ENCODE data around the gene FKBP10. TPM values are rescaled to one million over a fixed set of nuclear protein-coding genes. Genes with fewer than 3 reads are reported as not detected.
"Not testable (repeated sequence)": the region's sequence is repeated elsewhere in the genome, so short reads cannot be mapped to it uniquely, and the experiment has no call there.

Gene FKBP10
- polyA plus RNA-seq, 1 experiment, result 487 TPM

GRCh38 chr17:41772586-41773189 is 40.1 kb upstream of the FKBP10 start:
- POLR2A ChIA-PET, result no interaction called here
- CTCF ChIA-PET, result interaction anchor here (1.7 to 2.9 kb wide), 2 partner anchors 13 to 29 kb away, joined by 16 to 19 read pairs; partner anchors contain the start of gene JUP
- Histone ChIP-seq H3K27ac (ENCODE audit: low read depth, low read length) (peak overlapping the region; percentile 80), H3K9me3 (ENCODE audit: control insufficient read depth, insufficient read depth, low read length) (no peaks in the 10 kb centered on the region; the same call in 1 of the 2 replicates), H3K4me3 (ENCODE audit: low read depth, low read length) (no peak overlapping the region), H3K27me3 (ENCODE audit: control insufficient read depth, insufficient read depth, low read length) (no peaks in the 10 kb centered on the region)
- no peak for TF ChIP-seq CTCF (IDR thresholded peaks at IDR 0.05; ENCODE audit: low read depth, low read length)
- DNase-seq (ENCODE audit: low read depth, low spot score), result no peak

GRCh38 chr17:41773190-41773588 is 39.6 kb upstream of the FKBP10 start:
- ChIA-PET CTCF (interaction anchor here (0.7 to 2.9 kb wide), 4 partner anchors 11 to 40 kb away, joined by 3 to 19 read pairs (median 10); partner anchors contain the start of genes FKBP10 and JUP), POLR2A (interaction anchor here (0.7 to 1.3 kb wide), 2 partner anchors 13 to 27 kb away, joined by 3 to 8 read pairs; partner anchors contain the start of gene JUP)
- peak; percentile 74 for DNase-seq (ENCODE audit: low read depth, low spot score)
- Histone ChIP-seq H3K9me3 (ENCODE audit: control insufficient read depth, insufficient read depth, low read length) (no peaks in the 10 kb centered on the region; the same call in 1 of the 2 replicates), H3K27ac (ENCODE audit: low read depth, low read length) (peak overlapping the region; percentile 80), H3K4me3 (ENCODE audit: low read depth, low read length) (no peak overlapping the region), H3K27me3 (ENCODE audit: control insufficient read depth, insufficient read depth, low read length) (no peaks in the 10 kb centered on the region)
- no peak for TF ChIP-seq CTCF (IDR thresholded peaks at IDR 0.05; ENCODE audit: low read depth, low read length)

- Histone ChIP-seq H3K27ac (ENCODE audit: low read depth, low read length) (peak overlapping the region; percentile 80), H3K27me3 (ENCODE audit: control insufficient read depth, insufficient read depth, low read length) (no peaks in the 10 kb centered on the region), H3K4me3 (ENCODE audit: low read depth, low read length) (no peak overlapping the region), H3K9me3 (ENCODE audit: control insufficient read depth, insufficient read depth, low read length) (no peaks in the 10 kb centered on the region; the same call in 1 of the 2 replicates)
- ChIA-PET POLR2A (interaction anchor here (0.7 to 1.3 kb wide), 2 partner anchors 13 to 27 kb away, joined by 3 to 8 read pairs; partner anchors contain the start of gene JUP), CTCF (interaction anchor here (0.7 to 2.9 kb wide), 5 partner anchors 10 to 78 kb away, joined by 3 to 19 read pairs (median 9); partner anchors contain the start of genes FKBP10 and JUP)
- no peak for DNase-seq (ENCODE audit: low read depth, low spot score)
- no peak for TF ChIP-seq CTCF (IDR thresholded peaks at IDR 0.05; ENCODE audit: low read depth, low read length)
These were observed 39.0 kb upstream of the FKBP10 start for GRCh38 chr17:41773731-41774193.

- DNase-seq (ENCODE audit: low read depth, low spot score), result no peak
- ChIA-PET CTCF (interaction anchor here (2.9 kb wide), 1 partner anchor 10 kb away, joined by 16 read pairs; the partner anchor contains the start of gene JUP), POLR2A (no interaction called here)
- Histone ChIP-seq H3K27me3 (ENCODE audit: control insufficient read depth, insufficient read depth, low read length) (no peaks in the 10 kb centered on the region), H3K9me3 (ENCODE audit: control insufficient read depth, insufficient read depth, low read length) (no peaks in the 10 kb centered on the region), H3K27ac (ENCODE audit: low read depth, low read length) (no peak overlapping the region), H3K4me3 (ENCODE audit: low read depth, low read length) (no peak overlapping the region)
- TF ChIP-seq CTCF (IDR thresholded peaks at IDR 0.05; ENCODE audit: low read depth, low read length), result no peak
These were observed 37.2 kb upstream of the FKBP10 start for GRCh38 chr17:41775394-41776226.

GRCh38 chr17:41776262-41776900 is 36.4 kb upstream of the FKBP10 start:
- CTCF ChIA-PET, result interaction anchor here (1.6 kb wide), 1 partner anchor 10 kb away, joined by 12 read pairs; the partner anchor contains the start of gene JUP
- not testable (repeated sequence) for DNase-seq (ENCODE audit: low read depth, low spot score)

More at GRCh38 chr17:41776262-41776900, 36.4 kb upstream of the FKBP10 start:
- H3K4me3 ChIP-seq (ENCODE audit: low read depth, low read length); H3K27me3 ChIP-seq (ENCODE audit: control insufficient read depth, insufficient read depth, low read length); H3K9me3 ChIP-seq (ENCODE audit: control insufficient read depth, insufficient read depth, low read length); H3K27ac ChIP-seq (ENCODE audit: low read depth, low read length); POLR2A ChIA-PET: not testable (repeated sequence)
